RPMI8226 (cell line): ENCODE measurements around the gene LATS2.
"Not testable (repeated sequence)": the region's sequence is repeated elsewhere in the genome, so short reads cannot be mapped to it uniquely, and the experiment has no call there.

Experiments used
- DNase-seq: peaks from one replicate; pipeline ENCODE4 v3.0.0-alpha.2; 2015

LATS2 gene

DNA sequence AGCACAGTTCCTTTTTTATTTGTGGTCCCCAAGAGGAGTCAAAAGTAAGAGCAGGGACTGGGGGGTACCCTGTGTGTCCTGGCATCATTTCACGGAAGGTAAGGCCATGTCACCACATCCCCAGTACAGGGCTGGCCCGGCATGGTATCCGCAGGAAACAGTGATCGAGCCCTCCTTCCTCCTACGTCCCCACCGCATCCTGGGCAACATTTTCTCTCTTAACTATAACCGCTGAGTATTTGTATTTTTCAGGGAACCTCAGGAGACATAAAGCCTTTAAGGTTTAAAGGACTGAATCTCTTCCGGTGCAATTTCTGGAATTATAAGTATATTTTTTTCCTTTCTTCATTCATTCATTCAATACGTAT is 13.6 kb upstream of the LATS2 start:
- DNase-seq, result no peak

DNA sequence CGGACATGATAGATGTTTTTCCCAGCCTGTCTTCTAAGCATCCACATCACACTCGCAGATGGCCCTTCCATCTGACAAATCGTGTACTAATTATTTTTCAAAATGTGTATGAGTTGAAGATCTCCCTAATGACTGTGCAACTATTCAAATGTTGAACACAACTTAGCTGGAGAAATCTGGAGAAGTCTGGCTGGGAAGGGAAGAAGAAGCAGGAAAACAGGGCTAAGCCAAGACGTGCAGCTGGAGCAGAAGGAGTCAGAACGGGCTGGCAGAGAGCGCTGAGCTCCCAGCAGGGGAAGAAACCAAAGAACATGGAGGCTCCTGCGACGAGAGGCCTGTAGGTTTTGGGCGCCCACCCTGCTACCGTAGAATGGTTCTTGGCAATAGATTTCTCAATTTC is 13.2 kb upstream of the LATS2 start:
- DNase-seq, result no peak

DNA sequence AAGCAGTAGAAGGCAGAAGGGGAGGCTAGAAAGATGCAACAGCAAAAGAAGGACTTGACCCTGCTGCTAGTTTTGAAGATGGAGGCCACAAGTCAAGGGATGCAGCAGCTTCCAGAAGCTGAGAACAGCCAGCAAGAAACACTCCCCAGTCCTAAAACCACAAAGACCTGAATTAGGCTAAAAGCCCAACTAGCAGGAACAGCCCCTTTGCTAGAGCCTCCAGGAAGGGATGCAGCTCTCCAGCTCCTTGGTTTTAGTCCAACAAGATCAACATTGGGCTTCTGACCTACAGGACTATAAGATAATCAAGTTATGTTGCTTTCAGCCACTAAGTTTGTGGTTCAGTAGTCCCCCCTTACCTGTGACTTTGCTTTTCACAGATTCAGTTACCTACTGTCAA is 10.5 kb upstream of the LATS2 start:
- DNase-seq, result no peak

DNA sequence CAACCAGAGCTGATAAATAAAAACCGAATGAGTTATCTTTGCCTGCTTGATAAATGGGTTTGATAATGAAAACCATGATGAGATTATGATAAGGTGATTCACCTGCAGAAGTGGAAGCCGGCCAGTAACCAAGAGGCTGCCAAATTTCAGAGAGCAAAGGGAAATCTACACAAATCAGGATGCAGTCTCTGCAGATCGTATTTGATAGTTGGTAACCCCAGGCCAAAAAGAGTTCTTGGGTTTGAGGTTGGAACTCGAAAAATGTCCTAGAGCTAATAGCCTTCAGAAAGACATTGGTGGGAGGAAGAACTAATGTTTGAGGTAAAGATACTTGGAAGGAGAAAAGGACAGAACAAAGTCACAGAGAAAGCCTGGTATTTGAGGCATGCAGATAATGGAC is 9.6 kb upstream of the LATS2 start:
- DNase-seq, result no peak

DNA sequence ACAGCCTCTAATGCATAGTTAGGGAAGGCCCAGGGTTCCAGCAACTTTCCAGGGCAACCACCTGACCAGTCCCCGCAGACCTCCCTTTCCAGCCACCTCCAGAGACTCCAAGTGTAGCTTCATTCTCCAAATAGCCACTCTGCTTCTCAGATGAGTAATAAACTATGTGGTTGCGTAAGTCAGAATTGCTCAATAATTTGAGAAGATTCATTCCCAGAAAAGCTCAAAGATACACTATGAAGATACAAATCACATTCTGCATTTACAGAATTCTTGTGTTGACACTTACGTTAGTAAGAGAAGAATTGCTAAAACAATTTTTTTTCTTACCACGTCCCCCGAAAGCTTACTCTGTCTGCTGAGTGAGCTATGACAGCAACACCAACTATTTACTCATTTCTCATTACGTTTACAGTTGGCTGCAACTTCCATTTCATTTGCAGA is 8.2 kb upstream of the LATS2 start:
- DNase-seq, result no peak

DNA sequence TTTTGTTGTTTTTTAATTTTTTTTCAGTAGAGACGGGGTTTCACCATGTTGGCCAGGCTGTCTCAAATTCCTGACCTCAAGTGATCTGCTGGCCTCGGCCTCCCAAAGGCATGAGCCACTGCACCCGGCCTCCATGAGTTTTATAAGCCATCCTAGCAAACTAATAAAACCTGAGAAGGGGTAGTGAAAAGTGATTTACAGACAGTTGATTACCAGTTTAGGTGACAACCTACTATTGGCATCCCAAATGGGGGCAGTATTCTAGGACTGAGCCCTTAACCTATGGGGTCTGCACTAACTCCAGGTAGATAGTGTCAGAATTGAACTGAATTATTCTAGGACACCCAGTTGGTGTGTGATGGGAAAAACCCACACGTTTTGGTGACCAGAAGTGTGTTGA is 6.5 kb upstream of the LATS2 start:
- no peak for DNase-seq

DNA sequence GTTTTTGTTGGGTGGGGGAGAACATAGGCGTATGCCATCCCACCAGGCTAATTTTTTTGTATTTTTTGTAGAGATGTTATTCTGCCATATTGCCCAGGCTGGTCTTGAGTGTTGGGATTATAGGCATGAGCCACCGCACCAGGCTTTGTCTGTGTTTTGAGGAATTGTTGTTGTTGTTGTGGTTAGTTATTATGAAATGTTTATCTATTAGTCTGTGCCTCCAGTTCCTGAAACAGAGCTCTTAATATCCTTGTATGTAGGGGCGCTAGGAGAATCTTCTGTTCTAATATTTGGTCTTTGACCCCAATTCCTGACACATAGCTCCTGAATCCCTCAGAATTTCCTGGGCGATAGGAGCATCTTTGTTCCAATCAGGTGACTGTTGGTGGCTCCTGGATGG is 5.6 kb upstream of the LATS2 start:
- DNase-seq, result no peak

DNA sequence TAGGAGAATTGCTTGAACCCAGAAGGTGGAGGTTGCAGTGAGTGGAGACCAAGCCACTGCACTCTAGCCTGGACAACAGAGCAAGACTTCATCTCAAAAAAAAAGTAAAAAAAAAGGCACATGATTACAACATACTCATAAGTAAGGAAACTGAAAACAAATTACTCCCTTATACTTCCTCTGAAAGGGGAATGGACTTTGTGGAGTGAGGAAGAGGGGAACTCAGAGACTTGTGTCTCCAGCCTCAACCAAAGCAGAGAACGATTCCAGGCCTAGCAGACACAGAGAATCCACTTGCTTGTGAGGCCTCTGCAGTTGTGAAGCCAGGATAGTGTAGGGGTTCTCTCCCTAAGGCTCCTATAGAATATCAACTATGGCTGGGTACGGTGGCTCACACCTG is 4.3 kb upstream of the LATS2 start:
- no peak for DNase-seq

DNA sequence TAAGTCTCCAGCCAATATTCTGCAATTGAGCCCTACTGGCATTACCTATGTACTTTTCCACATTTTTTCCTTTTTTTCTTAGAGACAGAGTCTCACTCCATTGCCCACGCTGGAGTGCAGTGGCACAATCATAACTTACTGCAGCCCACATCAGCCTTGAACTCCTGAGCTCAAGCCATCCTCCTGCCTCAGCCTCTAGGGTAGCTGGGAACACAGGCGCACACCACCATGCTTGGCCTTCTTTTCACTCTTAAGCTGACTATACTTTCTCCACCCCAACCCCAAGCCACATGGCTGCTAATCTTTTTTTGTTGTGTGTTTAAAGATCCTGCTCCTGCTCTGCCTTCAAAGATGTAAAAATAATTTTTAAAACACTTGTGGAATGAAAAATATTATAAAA is 1.6 kb upstream of the LATS2 start:
- DNase-seq, result no peak

DNA sequence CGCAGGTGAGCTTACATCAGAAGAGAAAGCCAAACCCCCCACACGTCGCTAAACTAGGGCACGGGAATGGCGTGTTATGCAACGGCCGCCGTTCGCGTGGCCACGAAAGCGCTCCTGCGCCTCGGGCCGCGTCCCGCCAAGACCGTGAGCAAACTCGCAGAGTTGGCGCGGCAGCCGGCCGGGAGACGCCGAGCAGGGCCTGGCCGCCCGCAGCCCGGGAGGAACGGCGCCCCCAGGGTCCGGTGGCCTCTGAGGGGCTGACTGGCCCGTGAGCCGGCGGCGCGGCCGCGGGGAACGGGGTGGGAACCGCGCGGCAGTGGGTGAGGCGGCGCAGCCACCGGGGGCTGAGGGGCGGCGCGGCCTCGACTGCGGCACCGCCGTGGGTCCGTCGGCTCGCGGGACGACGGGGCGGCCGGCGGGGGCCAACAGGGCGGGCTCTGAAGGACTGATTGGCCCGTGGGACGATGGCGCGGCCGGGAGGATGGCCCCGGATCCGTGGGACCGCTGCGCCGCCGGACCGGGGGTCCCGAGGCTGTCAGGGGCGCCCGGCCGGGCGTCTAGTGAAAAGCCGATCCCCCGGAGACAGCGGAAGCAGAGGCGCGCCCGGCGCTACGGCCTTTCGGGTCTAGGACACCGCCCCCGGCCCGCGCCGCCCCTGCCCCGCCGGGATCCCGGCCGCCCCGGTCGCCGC is 903 bp downstream of the LATS2 start:
- no peak for DNase-seq

DNA sequence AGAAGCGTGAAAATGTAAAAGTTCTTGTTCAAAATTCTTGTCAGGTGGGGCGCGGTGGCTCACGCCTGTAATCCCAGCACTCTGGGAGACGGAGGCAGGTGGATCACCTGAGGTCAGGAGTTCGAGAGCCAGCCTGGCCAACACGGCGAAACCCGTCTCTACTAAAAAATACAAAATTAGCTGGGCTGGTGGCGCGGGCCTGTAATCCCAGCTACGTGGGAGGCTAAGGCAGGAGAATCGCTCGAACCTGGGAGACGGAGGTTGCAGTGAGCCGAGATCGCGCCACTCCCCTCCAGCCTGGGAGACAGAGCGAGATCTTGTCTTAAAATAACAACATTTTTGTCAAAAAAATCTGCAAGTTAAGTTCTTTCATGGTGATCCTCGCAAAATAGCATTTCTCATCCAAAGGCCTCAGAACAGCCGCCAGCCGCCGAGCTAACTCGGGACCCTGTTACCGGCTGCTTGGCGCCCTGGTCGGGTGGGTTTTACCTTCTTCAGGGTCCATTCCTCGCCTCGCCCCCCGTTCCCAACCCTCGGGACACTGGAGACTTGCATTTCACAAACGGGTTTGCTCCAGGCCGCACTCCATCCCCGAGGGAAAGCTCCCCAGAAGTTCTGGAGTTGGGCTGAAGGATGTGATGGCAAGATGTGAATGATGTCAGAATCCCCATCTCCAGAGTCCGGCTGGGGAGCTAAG is 1.6 kb downstream of the LATS2 start:
- DNase-seq, result no peak

DNA sequence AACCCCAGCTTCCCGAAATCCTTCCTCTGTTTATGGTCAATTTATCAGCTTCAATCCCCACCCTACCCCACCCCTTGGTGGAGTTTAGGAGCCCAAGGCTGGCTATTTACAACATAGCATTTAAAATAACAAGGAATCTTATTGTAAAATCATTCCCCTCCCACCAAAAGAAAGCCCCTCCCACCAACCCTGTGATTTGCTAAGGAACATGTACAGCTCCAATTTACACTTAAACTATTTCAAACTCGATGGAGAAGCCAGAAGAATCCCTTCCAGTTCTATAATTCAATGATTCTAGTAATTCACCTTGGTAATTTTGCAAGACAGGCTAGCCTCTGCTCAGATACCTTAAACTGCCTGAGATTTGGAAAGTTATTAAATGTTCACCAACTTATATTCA is 3.0 kb downstream of the LATS2 start:
- no peak for DNase-seq

DNA sequence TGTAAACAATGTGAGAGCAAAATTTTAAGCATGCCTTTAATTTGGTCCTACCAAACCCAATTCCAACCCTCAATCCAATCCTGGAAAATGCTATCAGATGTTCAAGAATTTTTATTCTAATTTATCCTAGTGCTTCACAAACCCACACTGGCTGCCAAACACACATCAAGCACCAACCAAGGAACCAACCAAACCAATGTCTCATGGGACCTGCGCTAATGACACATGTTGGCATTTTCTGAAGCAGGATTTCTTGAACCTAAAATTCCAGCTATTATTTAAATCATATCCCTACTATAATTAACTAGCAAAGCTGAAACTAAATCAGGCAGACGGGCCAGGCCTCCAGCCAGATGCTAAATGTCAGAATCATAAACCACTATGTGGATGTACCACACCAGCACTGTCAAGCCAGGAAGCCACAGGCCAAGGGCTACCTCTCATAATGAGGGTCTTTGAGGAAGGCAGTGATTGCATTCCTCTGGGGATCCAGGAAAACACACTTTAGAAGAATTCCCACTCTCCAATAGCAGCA is 5.8 kb downstream of the LATS2 start:
- DNase-seq, result no peak

DNA sequence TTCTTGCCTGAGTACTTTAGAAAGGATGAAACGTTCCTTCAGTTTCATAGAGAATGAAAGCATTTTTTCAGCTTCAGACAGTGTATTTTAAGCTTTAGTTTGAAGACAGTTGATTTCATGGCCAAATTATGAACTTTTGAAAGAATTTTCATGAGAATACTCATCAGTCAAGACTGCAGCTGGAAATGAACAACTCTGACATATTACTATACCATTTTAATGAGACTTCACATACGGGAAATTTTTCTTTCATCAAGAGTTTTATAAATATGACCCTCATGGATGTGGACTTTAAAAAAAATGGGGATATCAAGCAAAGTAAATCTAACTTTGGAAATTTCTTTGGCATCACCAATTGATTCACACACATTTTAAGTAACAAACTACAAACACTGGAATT is 6.4 kb downstream of the LATS2 start:
- no peak for DNase-seq

DNA sequence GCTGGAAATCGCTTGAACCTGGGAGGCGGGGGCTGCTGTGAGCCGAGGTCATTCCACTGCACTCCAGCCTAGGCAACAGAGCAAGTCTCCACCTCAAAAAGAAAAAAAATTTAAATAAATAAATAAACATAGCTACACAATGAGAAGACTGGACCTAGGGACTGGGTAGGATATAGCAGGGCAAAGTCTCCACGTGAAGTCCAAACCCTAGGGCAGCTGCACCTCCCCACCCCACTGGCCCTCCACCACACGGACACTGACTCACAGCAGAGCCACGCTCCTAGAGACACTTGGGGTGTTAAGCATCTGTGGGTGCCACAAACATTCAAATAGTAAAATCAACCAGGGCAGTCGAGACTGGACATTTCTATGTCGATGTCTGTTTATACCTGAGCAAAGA is 7.1 kb downstream of the LATS2 start:
- no peak for DNase-seq

DNA sequence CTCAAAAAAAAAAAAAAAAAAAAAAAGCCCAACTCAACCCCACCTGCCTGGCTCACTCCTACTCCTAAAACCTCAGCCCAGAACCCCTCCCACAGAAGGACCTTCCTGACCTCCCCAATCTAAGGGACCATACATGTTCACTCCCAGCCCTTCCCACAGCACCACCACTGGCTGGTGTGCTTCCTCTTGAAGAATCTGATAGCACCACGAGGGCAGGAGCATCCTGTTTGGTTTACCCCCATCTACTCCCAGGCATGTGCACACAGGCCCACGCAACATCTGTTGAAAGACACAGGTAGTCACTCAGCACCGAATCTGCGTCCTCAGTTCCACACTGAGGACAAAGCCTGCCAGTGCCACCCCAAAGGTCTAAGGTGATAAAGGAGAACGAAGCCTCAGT is 8.2 kb downstream of the LATS2 start:
- DNase-seq, result no peak

DNA sequence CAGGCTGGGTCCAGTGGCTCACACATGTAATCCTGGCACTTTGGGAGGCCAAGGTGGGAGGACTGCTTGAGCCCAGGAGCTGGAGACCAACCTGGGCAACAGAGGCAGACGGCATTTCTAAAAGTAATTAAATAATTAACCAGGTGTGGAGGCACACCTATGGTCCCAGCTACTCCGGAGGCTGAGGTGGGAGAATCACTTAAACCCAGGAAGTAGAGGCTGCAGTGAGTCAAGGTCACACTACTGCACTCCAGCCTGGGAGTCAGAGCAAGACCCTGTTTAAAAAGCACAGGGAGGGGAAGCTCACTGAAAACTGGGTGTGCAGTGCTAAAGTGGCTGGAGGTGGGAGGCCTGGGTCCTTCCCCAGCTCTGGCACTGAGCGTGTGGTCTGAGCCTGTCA is 9.7 kb downstream of the LATS2 start:
- DNase-seq, result no peak

DNA sequence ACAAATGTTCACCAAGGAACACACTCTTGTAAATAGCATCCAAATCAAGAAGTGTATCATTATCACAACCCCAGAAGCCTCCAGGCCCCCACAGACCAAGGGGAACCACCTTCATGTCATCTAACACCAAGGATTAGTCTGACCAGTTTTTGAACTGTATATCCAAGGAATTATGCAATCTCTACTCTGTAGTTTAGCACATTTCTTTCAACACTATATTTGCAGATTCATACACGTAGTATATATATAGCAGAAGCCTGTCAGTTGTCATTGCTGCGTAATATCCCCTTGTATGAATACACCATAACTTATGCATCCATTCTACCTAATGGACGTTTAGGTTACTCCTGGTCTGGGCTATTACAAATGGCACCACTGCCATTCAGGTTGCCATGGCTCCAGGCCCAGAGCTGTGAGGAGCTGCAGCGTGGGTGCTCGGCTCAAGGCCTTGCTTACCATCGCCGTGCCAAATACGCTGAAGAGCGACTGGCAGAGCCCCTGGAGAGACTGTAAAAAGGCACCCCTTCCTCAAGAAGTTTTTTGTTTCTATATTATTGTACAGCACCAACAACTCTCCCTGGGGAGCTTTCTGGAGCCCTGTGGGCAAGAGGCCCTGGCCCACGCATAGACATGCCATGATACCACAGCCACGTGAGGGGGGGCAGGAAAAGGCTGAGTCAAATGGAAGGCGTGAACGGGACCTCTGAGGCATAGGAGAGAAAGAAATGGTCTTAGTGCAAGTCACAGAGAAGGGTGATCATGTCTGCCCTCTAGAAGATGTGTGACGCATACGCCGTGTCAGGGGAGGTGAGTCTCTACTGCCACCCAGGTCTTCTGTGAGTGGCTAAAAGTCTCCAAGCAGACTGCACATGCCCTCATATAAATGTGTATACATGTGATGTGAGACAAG is 10.8 kb downstream of the LATS2 start:
- DNase-seq, result no peak

DNA sequence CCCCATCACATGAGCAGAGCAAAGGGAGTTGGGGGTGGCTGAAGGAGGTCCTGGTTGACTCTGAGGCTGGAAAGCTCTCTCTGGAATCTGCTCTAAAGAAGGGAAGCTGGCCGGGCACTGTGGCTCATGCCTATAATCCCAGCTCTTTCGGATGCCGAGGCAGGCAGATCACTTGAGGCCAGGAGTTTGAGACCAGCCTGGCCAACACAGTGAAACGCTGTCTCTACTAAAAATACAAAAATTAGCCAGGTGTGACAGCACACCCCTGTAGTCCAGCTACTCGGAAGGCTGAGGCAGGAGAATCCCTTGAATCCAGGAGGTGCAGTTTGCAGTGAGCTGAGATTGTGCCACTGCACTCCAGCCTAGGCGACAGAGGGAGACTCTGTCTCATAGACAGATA is 11.7 kb downstream of the LATS2 start:
- DNase-seq, result not testable (repeated sequence)

DNA sequence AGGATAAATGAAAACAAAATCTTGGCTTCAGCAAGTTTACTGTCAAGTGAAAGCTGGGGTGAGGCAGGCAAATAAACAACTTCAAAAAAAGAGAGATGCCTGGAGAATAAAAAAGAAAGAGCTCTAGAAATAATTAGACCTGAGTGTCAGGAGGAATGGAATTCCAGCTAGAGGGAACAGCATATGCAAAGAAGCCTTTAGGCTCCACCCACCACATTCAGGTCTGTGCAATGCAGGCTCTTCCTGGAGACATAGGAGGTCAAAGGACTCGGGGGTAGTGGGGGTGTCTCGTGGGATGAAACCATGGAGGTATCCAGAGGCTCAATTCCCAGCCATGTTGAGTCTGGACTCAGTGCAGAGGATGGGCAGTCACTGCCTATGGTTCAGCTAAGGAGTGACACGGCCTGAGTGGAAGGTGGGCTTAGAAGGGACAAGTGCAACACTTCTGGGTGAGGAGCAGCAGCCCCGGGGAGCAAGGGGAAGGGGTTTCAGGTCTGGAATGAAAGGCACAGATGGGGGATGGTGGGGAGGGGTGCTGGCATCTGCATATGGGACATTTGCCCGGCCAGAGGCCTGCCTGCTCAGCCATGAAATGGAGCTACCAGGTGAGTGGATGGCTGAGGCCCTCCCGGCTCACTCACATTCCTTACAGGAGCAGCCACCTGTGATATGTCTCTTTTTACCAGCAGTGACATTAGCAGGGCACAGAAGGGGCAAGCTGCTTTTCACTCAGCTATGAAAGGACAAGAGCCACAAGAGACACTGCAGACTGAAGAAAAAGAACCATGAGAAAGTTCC is 12.3 kb downstream of the LATS2 start:
- no peak for DNase-seq

DNA sequence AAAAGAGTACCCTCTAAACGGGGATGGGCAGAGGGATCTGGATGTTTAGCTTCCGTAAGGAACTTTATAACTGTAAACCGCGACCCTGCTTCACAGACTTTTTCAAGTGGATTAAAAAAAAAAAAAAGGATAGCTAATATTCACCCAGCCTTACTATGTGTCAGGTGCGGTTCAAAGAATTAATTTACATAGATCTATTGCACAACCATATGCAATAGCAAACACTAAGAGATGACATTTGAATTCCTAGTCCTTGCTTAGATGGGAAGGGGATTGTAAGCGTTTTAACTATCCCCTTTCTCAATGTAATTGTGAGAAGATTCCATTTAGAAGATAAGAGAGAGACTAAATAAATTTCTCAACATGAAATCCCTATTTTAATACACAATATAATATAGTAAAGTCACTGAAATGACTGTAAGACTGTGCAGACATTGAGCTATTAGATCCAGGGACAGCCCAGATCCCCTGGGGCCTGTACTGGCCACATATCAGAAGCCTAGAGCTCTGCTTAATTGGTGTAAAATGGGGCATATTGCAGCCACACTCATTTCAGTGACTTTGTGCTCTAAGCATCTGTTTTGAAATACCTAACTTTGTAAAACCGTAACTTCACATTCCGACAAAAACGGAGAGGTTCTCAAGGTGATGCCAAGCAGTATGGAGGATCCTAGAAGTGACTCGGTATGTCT is 13.6 kb downstream of the LATS2 start:
- no peak for DNase-seq

DNA sequence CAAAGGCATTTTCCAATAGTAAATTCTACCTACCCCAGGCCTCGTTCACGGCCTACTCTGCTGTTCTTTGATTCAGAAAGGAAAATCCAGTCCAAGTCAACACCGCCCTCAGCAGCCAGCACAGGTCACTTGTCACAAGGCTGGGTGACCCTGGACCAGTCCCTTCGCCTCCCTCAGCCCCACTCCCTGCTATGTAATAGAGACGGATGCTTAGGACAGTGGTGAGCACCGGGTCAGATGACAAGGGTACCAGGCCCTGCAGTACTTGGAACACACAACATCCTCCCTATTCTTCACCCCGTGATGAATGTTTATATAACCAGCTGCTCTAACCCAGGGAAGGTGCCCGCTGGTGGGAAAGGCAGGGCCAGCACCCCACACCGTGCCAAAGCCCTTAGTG is 14.3 kb downstream of the LATS2 start:
- DNase-seq, result no peak
